ENCODE measurements around the gene ZNF408.

ZNF408 gene

GRCh38 chr11:46729110-46730027, 28.5 kb downstream of the ZNF408 start:
- DNase-seq, result no peak

GRCh38 chr11:46731545-46731944, 30.7 kb downstream of the ZNF408 start:
- DNase-seq, result no peak

- DNase-seq, result no peak
These were observed 32.4 kb downstream of the ZNF408 start for GRCh38 chr11:46733234-46733633.

GRCh38 chr11:46736146-46736545, 35.3 kb downstream of the ZNF408 start:
- no peak for DNase-seq

- DNase-seq, result no peak
These were observed 35.8 kb downstream of the ZNF408 start for GRCh38 chr11:46736615-46737014.

GRCh38 chr11:46737699-46738098, 36.9 kb downstream of the ZNF408 start:
- no peak for DNase-seq

GRCh38 chr11:46738887-46739286, 38.1 kb downstream of the ZNF408 start:
- DNase-seq, result no peak

- no peak for DNase-seq
These were observed 41.0 kb downstream of the ZNF408 start for GRCh38 chr11:46741600-46742484.

- no peak for DNase-seq
These were observed 42.2 kb downstream of the ZNF408 start for GRCh38 chr11:46743043-46743442.

- no peak for DNase-seq
These were observed 43.0 kb downstream of the ZNF408 start for GRCh38 chr11:46743693-46744339.

GRCh38 chr11:46745328-46745727, 44.5 kb downstream of the ZNF408 start:
- DNase-seq, result no peak

GRCh38 chr11:46745995-46746394, 45.2 kb downstream of the ZNF408 start:
- no peak for DNase-seq

- DNase-seq, result no peak
These were observed 46.3 kb downstream of the ZNF408 start for GRCh38 chr11:46747150-46747549.

Data from NCI-H187 (cell line).